Urinary bladder (tissue), 4 donors: Measurements from ENCODE around the gene OR51L1. TPM values are rescaled to one million over a fixed set of nuclear protein-coding genes. Genes with fewer than 3 reads are reported as not detected.

ENCODE experiments used
- DNase-seq: peaks from one replicate; pipeline ENCODE4 v3.0.0-alpha.2; 2015; ENCODE audit errors: extremely low spot score
- H3K27ac ChIP-seq: one replicate; pipeline ENCODE4 v1.5.1; 2013; ENCODE audit warnings: low read depth, mild to moderate bottlenecking, moderate library complexity
- H3K36me3 ChIP-seq: one replicate; pipeline ENCODE4 v1.6.1; 2013; ENCODE audit warnings: mild to moderate bottlenecking, moderate library complexity; ENCODE audit not compliant: insufficient read depth
- H3K4me1 ChIP-seq: one replicate; pipeline ENCODE4 v1.6.1; 2013; ENCODE audit warnings: mild to moderate bottlenecking, moderate library complexity; ENCODE audit not compliant: insufficient read depth
- H3K4me3 ChIP-seq: one replicate; pipeline ENCODE4 v1.5.1; 2013; ENCODE audit warnings: low read depth, low read length
- WGBS: extraction: QIAGEN DNeasy Blood & Tissue Kit; methylation state at CpG from one replicate; pipeline ENCODE4 v1.1.7; 2013; 5-methylcytosine and 5-hydroxymethylcytosine counted together
- polyA plus RNA-seq: library from polyadenylated mRNA; stranded (reverse); fragments of 200-250 nt; gene quantifications from one replicate; pipeline ENCODE4 v1.2.3, GENCODE V29; 2013
- total RNA-seq: library from RNA; depleted of rRNA; stranded (reverse); fragments of >200 nt; gene quantifications from one replicate; pipeline ENCODE4 v1.2.3, GENCODE V29; 2014
- donor health status: healthy with polysubstance abuse.
- donor health status: healthy.

The OR51L1 gene
- total and polyA plus RNA-seq, 2 donors: not detected

DNA sequence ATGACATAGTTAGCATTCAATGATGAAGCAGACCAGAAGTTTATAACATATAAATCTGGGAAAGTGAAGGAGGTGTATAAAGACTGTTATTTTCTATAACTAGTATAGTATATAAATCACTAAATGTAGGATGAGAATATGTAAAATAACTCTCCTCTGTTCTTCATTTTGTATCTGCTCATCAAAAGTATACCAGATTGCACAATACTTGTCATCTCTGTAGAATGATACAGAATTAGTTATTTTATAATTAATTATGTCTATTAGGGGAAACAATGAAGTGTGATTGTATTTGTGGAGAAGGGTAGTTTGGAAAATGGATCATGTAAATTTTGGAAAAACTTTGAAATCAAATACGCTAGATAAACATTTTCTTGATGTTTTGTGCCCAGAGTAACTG lies 18.4 kb downstream of the OR51L1 start:
- 88% methylated on average over 1 of the region's 1 CpG for WGBS
- no peaks in the 10 kb centered on the region for H3K36me3 ChIP-seq
- H3K4me3 ChIP-seq: no peak overlapping the region
- no peak overlapping the region for H3K27ac ChIP-seq
- DNase-seq: no peak
- no peaks in the 10 kb centered on the region for H3K4me1 ChIP-seq

DNA sequence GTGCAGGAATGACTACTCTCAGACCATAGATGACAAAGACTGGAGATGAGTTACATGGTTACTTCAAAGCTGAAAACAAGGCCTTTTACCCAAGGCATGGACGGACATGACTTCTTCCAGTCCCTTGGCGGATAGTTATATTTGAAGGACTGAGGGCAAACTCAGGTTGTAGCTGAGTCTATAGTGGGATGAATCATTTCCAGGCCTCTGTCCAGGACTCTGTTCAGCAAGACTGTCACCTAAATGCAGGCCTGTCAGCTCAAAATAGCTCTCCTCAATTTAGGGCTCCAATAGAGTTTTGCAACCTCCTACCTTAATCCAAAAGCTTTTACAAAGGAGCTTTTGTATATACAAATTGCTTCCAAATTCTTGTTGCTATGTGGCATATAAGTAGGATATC lies 27.3 kb downstream of the OR51L1 start:
- no peaks in the 10 kb centered on the region for H3K4me1 ChIP-seq
- no peaks in the 10 kb centered on the region for H3K36me3 ChIP-seq
- no peak overlapping the region for H3K27ac ChIP-seq
- WGBS: 94% methylated on average over 2 of the region's 2 CpGs
- no peak overlapping the region for H3K4me3 ChIP-seq
- DNase-seq: no peak

DNA sequence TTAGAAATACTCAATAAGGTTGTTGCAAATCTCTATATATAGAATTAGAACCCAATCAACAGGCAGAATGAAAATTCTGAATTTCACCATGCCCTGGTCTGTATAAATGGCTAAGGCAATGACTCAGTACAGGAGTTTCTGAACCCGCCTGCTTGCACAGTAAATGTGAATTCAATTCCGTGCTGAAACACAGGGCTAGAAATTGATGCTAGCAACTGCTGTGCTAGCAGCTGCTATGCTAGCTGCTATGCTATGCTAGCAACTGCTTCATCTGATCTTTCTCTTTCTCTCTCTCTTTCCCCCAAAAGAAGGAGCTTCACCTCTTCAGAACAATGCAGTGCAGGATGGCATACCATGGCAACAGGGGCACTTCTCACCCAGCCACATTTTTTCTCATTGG lies 42.0 kb downstream of the OR51L1 start:
- Histone ChIP-seq H3K36me3 (no peaks in the 10 kb centered on the region), H3K27ac (no peak overlapping the region), H3K4me1 (no peaks in the 10 kb centered on the region), H3K4me3 (no peak overlapping the region)
- 70% methylated on average over 2 of the region's 2 CpGs for WGBS
- DNase-seq: no peak

DNA sequence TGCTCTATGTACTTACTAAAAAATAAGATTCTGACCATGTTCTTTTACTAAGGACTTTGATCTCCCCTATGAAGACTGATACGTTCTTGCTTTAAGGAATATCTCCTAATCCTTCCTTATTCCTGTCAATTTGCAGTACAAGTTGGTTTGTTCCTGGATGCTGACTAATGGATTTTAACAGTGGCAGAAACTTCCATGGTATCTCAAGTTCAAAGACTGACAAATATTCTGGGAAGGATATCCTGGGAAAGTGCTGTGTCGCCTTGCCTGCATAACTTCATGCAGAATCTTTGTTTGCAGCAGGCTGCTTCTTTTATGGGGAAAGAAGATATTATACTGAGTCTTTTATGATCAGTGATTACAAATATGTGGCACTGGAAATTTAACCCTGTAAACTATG lies 43.3 kb downstream of the OR51L1 start:
- WGBS: 37% methylated on average over 2 of the region's 2 CpGs
- Histone ChIP-seq H3K4me3 (no peak overlapping the region), H3K4me1 (no peaks in the 10 kb centered on the region), H3K27ac (no peak overlapping the region), H3K36me3 (no peaks in the 10 kb centered on the region)
- no peak for DNase-seq

DNA sequence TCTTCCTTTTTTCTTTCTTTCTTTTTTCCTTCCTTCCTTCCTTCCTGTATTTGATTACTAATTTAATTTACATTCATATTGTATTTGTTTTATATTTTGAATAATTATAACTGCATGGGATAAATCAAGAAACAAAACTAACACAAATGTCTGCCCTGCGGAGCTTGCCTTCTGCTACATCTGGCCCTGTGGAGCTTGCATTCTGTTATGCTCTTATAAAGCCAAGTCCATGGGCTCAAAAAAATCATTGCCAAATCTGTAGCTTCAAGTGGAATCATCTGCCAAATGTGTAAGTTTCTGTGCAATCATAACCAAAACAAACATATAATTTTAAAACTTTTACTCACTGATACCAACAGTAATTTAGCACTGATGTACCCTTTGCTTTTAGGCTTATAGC lies 43.7 kb downstream of the OR51L1 start:
- DNase-seq: no peak
- WGBS: 50% methylated on average over 1 of the region's 1 CpG
- Histone ChIP-seq H3K4me3 (no peak overlapping the region), H3K27ac (no peak overlapping the region), H3K4me1 (no peaks in the 10 kb centered on the region), H3K36me3 (no peaks in the 10 kb centered on the region)

DNA sequence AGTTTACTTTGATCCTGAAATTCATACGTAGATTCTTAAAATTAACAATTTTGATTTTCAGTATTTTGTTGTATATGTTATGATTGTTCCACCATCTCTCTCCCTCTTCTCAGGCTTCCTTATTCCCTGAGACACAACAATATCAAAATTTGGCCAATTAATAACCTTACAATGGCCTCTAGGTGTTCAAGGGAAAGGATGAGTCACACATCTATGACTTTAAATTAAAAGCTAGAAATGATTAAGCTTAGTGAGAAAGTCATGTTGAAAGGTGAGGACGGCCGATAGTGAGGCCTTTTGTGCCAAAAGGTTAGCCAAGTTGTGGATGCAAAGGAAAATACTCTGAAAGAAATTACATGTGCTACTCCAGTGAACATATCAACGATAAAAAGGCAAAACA lies 46.2 kb downstream of the OR51L1 start:
- Histone ChIP-seq H3K4me1 (no peaks in the 10 kb centered on the region), H3K27ac (no peak overlapping the region), H3K4me3 (no peak overlapping the region), H3K36me3 (no peaks in the 10 kb centered on the region)
- WGBS: 84% methylated on average over 4 of the region's 4 CpGs
- no peak for DNase-seq

DNA sequence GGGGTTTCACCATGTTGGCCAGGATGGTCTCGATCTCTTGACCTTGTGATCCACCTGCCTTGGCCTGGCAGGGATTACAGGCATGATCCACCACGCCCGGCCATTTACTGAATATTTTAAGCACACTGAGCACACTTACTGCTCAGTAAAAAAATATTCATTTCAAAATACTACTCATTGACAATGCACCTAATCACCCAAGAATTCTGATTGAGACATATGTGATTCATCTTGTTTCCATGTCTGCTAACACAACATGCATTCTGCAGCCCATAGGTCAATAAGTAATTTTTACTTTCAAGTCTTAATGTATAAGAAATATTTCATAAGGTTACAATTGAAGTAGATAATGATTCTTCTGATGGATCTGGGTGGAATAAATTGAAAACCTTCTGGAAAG lies 47.4 kb downstream of the OR51L1 start:
- 55% methylated on average over 3 of the region's 3 CpGs for WGBS
- no peak overlapping the region for H3K27ac ChIP-seq
- H3K36me3 ChIP-seq: no peaks in the 10 kb centered on the region
- H3K4me1 ChIP-seq: no peaks in the 10 kb centered on the region
- no peak for DNase-seq
- H3K4me3 ChIP-seq: no peak overlapping the region

DNA sequence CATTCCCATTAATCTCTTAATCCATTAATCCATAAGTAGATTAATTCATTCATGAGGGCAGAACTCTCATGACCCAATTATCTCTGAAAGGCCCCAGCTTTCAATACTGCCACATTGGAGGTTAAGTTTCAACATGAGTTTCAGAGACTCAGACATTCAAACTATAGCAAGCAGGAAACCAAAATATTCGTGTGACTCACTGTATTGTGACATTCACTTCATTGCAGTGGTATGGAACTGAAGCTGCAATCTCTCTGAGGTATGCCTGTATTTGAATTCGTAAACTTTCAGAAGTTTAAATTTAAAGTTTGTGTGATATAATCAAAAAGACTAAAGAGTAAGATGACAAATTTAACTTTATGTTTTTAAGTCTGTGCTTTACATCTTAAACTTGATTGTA lies 48.7 kb downstream of the OR51L1 start:
- Histone ChIP-seq H3K27ac (no peak overlapping the region), H3K36me3 (no peaks in the 10 kb centered on the region), H3K4me3 (no peak overlapping the region), H3K4me1 (no peaks in the 10 kb centered on the region)
- DNase-seq: no peak
- 48% methylated on average over 2 of the region's 2 CpGs for WGBS

DNA sequence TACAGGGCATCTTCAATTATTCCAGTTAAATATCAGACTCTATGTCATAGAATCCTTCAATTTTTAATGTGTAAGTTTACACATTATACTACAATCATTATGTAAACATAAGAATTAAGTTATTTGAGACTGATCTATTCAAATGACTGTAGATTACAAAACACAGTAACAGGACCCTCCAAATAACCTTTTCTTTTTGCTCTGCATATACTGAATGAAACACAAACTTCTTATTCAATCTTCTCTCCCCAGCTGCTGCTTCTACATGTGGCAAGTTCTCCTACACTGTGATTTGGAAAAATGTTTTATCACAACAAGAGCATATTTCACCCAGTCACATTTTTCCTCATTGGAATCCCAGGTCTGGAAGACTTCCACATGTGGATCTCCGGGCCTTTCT lies 51.6 kb downstream of the OR51L1 start, which contains the start of gene OR52J3:
TSS of gene OR52J3 (plus strand) at position 301 of the 400 bp plus-strand sequence. CDS start at position 301, 0 bp downstream.
- no peak for DNase-seq
- Histone ChIP-seq H3K27ac (no peak within 1 kb of the TSS), H3K4me1 (no peaks in the 10 kb centered on the region), H3K36me3 (no peaks in the 10 kb centered on the region), H3K4me3 (no peak within 1 kb of the TSS)
- 66% methylated on average over 1 of the region's 1 CpG for WGBS

DNA sequence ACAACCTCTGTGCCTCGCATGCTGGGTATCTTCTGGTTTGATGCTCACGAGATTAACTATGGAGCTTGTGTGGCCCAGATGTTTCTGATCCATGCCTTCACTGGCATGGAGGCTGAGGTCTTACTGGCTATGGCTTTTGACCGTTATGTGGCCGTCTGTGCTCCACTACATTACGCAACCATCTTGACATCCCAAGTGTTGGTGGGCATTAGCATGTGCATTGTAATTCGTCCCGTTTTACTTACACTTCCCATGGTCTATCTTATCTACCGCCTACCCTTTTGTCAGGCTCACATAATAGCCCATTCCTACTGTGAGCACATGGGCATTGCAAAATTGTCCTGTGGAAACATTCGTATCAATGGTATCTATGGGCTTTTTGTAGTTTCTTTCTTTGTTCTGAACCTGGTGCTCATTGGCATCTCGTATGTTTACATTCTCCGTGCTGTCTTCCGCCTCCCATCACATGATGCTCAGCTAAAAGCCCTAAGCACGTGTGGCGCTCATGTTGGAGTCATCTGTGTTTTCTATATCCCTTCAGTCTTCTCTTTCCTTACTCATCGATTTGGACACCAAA lies 52.2 kb downstream of the OR51L1 start:
- Histone ChIP-seq H3K4me3 (no peak overlapping the region), H3K36me3 (no peaks in the 10 kb centered on the region), H3K27ac (no peak overlapping the region), H3K4me1 (no peaks in the 10 kb centered on the region)
- WGBS: 89% methylated on average over 15 of the region's 15 CpGs
- no peak for DNase-seq

Other genes starting within 250 kb of the OR51L1 start
- not detected for gene OR51F1, start 224.9 kb upstream of the OR51L1 start, total RNA-seq
- not detected for gene OR51F1, start 224.9 kb upstream of the OR51L1 start, polyA plus RNA-seq
- gene OR52R1, start 190.5 kb upstream of the OR51L1 start, total RNA-seq: not detected
- not detected for gene OR52R1, start 190.5 kb upstream of the OR51L1 start, polyA plus RNA-seq
- gene OR51F2, start 173.5 kb upstream of the OR51L1 start, total RNA-seq: not detected
- gene OR51F2, start 173.5 kb upstream of the OR51L1 start, polyA plus RNA-seq: not detected
- gene OR51S1, start 145.6 kb upstream of the OR51L1 start, total RNA-seq: not detected
- not detected for gene OR51S1, start 145.6 kb upstream of the OR51L1 start, polyA plus RNA-seq
- not detected for gene OR51T1, start 113.0 kb upstream of the OR51L1 start, total RNA-seq
- not detected for gene OR51T1, start 113.0 kb upstream of the OR51L1 start, polyA plus RNA-seq
- not detected for gene OR51A7, start 91.1 kb upstream of the OR51L1 start, total RNA-seq
- gene OR51A7, start 91.1 kb upstream of the OR51L1 start, polyA plus RNA-seq: not detected
- not detected for gene OR51G2, start 75.5 kb upstream of the OR51L1 start, total RNA-seq
- not detected for gene OR51G2, start 75.5 kb upstream of the OR51L1 start, polyA plus RNA-seq
- gene OR51G1, start 70.5 kb upstream of the OR51L1 start, total RNA-seq: not detected
- not detected for gene OR51G1, start 70.5 kb upstream of the OR51L1 start, polyA plus RNA-seq
- not detected for gene OR51A4, start 47.2 kb upstream of the OR51L1 start, total RNA-seq
- gene OR51A4, start 47.2 kb upstream of the OR51L1 start, polyA plus RNA-seq: not detected
- not detected for gene OR51A2, start 39.1 kb upstream of the OR51L1 start, total RNA-seq
- not detected for gene OR51A2, start 39.1 kb upstream of the OR51L1 start, polyA plus RNA-seq
- gene OR52J3, start 51.7 kb downstream of the OR51L1 start, total RNA-seq: not detected
- not detected for gene OR52J3, start 51.7 kb downstream of the OR51L1 start, polyA plus RNA-seq
- not detected for gene OR52E2, start 64.8 kb downstream of the OR51L1 start, total RNA-seq
- not detected for gene OR52E2, start 64.8 kb downstream of the OR51L1 start, polyA plus RNA-seq
- not detected for gene OR52E1, start 74.7 kb downstream of the OR51L1 start, total RNA-seq
- gene OR52E1, start 74.7 kb downstream of the OR51L1 start, polyA plus RNA-seq: not detected
- not detected for gene OR52A5, start 143.5 kb downstream of the OR51L1 start, total RNA-seq
- not detected for gene OR52A5, start 143.5 kb downstream of the OR51L1 start, polyA plus RNA-seq
- not detected for gene OR52A1, start 159.9 kb downstream of the OR51L1 start, total RNA-seq
- not detected for gene OR52A1, start 159.9 kb downstream of the OR51L1 start, polyA plus RNA-seq
- gene OR51V1, start 205.8 kb downstream of the OR51L1 start, total RNA-seq: not detected
- gene OR51V1, start 205.8 kb downstream of the OR51L1 start, polyA plus RNA-seq: not detected
- 394 TPM for gene HBB, start 232.2 kb downstream of the OR51L1 start, total RNA-seq
- gene HBB, start 232.2 kb downstream of the OR51L1 start, polyA plus RNA-seq: 10.1 TPM
- gene HBD, start 239.6 kb downstream of the OR51L1 start, total RNA-seq: not detected
- not detected for gene HBD, start 239.6 kb downstream of the OR51L1 start, polyA plus RNA-seq